Esophagus squamous epithelium (tissue), 4 donors: ENCODE results near the gene GALNT15.

ENCODE experiments used
- POLR2A ChIP-seq, 4 donors: fragments of 450-650 bp; IDR thresholded peaks; one replicate each; pipeline ENCODE4 v1.6.1; 2017; ENCODE audit warnings: antibody characterized with exemption in 4 of 4, mild to moderate bottlenecking in 4 of 4, moderate library complexity in 3 of 4
- TF ChIP-seq, protein P1 (sequence below), 6 experiments: fragments of 450-650 bp in 4 of 6; fragments of 200-600 bp in 2 of 6; sonication (generic) in 2 of 6; IDR thresholded peaks; one replicate each; pipeline ENCODE4 v1.5.1; 2016 to 2019; ENCODE audit warnings: antibody characterized with exemption in 6 of 6, mild to moderate bottlenecking in 4 of 6, moderate library complexity in 4 of 6

DNA sequence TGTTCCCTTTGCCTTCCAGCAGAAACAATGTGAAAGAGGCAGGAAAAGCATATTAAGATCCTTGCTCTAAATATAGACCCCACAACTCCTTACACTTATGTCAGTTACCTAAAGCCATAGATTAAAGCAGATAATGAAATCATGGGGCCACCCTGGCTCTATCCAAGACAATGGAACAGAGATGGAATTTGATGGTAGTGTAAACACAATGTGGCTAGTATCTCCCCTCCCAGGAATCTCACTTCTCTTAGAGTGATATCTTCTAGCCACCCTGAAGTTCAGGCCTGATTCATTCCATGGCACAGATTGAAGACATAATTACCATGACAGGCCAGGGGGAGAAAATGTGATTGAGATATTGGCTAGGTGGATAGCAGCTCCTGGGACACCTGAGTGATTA, 32.6 kb downstream of the GALNT15 start:
- TF ChIP-seq, protein P1, sequence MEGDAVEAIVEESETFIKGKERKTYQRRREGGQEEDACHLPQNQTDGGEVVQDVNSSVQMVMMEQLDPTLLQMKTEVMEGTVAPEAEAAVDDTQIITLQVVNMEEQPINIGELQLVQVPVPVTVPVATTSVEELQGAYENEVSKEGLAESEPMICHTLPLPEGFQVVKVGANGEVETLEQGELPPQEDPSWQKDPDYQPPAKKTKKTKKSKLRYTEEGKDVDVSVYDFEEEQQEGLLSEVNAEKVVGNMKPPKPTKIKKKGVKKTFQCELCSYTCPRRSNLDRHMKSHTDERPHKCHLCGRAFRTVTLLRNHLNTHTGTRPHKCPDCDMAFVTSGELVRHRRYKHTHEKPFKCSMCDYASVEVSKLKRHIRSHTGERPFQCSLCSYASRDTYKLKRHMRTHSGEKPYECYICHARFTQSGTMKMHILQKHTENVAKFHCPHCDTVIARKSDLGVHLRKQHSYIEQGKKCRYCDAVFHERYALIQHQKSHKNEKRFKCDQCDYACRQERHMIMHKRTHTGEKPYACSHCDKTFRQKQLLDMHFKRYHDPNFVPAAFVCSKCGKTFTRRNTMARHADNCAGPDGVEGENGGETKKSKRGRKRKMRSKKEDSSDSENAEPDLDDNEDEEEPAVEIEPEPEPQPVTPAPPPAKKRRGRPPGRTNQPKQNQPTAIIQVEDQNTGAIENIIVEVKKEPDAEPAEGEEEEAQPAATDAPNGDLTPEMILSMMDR (IDR thresholded peaks at IDR 0.05) = no peak
- no peak for TF ChIP-seq POLR2A (IDR thresholded peaks at IDR 0.05)
